Measurements from ENCODE around the gene BAZ1B. TPM values are rescaled to one million over a fixed set of nuclear protein-coding genes. Genes with fewer than 3 reads are reported as not detected.
"Not testable (repeated sequence)": the region's sequence is repeated elsewhere in the genome, so short reads cannot be mapped to it uniquely, and the experiment has no call there.

Gene BAZ1B
- total RNA-seq, 1 experiment from 2014 or later: 70.7 TPM

DNA sequence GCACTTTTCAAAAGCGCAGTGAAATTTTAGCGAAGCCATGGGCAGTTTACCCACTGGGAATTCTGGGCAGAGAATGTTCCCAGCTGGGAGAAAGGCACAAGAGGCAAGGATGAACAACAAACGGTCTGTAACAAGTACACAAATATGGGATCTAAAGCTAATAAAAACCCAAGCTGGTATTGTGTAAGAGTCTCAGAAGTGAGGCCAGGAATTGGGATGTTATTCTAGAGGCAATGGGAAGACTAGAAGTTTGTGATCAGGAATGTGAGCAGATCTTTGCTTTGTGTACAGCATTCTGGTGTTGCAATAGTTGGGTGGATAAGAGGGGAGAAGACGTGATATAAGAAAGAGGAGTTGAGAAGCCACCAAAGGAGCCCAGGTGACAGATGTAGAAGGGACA, 73.5 kb downstream of the BAZ1B start:
- DNase-seq (ENCODE audit: low read depth): no peak

DNA sequence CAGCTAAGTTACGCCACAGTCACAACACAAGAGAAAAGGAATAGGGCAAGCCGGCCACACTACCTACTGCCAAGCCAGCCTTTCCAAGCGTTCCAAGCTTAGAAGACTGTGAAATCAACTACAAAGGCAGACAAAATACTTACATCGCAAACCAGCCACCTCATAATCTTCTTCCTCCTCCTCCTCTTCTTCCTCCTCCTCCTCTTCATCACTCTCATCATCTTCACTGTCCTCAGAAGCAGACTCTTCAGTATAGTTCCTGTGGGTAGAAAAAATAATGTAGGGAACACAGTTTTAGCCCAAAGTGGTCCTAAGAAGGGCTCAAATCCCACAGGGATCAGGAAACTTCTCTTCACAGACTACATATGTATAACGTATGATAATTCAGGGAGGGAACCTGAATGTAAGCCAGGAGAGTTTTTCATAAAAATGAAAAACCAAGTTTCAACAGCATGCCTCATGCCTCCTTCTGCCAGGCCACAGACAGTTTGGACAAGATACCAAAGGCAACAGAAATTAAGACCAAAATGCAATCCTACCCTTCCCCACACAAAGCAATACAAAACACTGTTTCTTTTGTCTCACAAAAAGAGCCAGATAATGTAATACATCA, 74.9 kb downstream of the BAZ1B start:
- no peak for DNase-seq (ENCODE audit: low read depth)

DNA sequence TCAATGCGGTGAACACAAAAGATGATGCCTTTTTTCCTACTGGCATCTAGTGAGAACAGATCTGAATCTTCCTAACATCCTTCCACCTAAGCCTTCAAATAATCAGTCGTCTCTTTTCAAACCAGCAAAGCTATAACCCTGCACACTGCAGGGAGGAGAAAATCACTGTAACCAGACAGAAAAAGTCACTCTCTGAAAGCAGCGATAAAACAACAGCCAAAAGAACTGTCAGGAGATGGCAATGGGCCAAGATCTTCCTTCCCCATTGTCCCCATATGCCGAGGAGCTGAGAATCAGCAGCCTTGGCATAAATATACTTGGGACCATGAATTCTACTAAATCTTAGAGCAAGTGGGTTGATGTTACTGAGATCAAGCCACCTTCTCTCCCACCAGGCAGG, 75.4 kb downstream of the BAZ1B start:
- no peak for DNase-seq (ENCODE audit: low read depth)

DNA sequence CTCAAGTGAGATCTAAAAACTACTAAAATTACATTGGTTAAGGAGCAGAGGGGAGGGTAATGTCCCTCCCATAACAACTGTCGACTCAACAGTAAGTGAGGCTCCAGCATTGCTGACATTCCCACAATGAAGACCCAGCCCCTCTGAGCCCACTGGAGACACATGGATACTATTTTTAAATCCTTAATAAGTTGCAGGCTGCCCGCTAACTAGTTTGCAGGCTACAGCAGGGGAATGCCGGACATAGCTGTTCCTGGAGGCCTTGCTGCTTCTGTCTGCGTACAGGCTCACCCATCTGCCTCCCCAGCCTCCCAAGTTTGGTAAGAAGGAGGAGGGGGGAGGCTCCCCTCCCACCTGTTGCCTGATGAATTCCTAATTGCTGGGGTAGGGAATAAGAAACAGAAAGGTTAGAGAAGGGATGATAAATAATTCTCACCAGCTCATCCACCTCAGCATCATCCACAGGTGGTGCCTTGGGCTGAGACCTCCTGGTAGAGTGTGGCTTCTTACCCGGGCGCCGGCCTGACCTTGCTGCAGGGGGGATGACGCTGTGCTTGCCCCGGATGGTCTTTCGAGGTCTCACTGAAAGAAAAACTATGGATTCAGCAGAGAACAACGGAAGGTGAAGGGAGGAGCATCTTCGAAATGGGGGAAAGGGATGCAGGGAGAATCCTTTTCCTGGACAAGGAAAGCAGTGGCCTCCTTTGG, 78.4 kb downstream of the BAZ1B start:
- DNase-seq (ENCODE audit: low read depth): no peak

DNA sequence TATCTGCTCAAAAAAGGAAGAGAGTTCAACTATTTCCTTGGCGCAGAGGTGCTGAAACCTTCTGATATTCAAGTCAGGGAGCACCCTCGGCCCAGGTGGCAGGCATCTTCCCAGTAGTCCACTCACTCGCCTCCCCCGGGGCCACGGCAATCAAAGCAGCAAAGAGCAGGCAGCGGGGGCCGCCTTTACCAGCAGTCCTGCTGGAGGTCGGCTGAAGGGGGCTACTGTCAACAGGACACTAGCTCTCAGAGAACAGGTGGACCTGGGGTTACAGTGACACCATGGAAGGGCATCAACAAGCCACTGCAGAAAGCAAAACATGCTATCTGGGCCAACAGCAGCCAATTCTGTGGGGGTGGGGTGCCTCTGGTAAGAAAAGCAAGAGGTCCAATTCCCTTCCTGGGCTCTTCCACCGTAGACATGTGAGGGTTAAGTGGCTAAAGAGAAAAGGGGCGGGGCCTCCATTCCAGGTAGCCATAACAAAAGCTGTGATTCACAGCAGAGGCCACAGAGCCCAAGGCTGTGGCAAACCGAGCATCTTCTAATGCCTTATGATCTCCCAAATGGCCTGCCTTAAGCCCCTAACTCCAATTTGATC, 79.1 kb downstream of the BAZ1B start:
- DNase-seq (ENCODE audit: low read depth): no peak

DNA sequence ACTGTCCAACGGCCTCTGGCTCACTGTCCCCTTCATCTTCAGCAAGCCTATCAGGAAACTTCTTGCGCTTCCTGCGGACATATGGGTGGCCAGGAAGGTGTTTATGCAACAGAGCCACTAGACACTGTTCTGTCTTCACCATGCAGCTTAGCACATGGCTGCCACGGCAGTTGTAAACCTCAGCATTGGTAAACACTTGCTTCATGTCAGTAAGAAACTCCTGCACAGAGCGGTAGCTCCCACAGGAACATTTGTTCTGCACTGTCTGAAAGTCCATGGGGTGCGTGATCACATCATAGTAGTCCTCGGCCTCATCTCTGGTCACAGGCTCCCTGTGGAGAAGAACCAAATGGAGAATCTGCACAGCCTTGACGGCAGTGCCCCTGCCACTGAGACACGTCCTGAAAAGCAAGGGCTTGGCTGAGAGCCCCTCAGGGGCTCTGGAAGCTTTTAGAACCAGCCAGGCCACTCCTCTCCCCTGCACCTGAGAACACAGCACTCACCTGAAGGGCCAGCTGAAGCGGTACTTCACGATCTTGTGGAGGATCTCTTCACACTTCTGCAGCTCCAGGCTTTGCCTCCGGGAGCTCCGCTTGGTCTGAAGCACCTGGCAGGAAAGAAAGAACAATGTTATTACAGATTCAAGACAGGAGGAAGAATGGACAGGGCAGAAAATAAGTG, 79.7 kb downstream of the BAZ1B start:
- no peak for DNase-seq (ENCODE audit: low read depth)

DNA sequence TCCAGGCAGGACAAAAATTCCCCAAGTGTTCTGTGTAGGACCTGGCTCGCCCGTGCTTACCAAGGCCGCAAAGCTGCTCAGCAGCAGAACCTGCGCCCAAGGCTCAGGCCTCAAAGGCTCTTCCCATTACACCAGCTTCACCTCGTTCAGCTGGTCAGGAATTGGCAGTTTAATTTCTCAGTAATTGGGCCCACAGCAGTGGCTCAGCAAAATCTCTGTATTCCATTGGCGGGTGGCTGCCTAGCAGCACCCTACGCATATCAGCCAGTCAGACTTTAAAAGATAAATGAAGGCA, 82.7 kb downstream of the BAZ1B start:
- DNase-seq (ENCODE audit: low read depth): no peak

DNA sequence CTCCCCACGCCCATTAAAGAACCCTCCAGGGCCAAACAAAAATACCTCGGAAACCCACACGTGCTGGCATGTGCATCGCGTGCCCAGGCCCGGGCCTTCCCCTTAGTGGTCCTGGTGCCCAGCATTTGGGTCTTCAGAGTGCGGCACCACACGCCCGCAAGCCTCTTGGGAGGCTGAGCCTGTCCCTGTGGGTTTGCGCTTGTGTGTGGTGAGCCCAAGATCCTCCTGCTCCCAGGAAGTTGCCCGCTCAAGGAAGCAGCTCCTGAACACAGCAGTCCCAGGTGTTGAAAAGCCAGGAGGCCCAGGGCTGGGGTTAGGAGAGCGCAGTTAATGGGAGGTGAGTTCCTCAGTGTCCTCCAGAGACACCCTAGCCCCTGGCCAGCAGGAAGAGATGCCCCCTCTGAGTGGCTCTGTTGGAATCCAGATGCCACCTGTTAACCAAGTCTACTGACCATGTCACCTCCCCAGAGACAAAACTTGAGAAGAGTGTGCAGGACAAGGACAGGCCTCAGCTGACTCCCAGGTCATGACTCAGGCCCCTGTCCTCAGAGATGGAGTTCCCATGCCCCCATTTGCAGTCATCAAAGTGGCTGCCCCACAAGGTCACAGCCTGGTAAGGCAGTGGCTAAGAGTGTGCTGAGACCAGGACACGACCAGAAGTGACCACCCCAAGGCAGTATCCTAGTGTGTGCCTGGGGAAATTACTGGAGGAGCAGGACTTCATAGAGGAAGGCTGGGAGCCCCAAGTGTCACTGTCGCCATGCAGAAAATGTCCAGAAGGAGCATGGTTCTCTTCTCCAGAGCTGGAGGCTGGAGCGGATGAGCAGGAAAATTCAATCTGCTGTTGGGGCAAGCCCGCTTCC, 83.3 kb downstream of the BAZ1B start:
- no peak for DNase-seq (ENCODE audit: low read depth)

DNA sequence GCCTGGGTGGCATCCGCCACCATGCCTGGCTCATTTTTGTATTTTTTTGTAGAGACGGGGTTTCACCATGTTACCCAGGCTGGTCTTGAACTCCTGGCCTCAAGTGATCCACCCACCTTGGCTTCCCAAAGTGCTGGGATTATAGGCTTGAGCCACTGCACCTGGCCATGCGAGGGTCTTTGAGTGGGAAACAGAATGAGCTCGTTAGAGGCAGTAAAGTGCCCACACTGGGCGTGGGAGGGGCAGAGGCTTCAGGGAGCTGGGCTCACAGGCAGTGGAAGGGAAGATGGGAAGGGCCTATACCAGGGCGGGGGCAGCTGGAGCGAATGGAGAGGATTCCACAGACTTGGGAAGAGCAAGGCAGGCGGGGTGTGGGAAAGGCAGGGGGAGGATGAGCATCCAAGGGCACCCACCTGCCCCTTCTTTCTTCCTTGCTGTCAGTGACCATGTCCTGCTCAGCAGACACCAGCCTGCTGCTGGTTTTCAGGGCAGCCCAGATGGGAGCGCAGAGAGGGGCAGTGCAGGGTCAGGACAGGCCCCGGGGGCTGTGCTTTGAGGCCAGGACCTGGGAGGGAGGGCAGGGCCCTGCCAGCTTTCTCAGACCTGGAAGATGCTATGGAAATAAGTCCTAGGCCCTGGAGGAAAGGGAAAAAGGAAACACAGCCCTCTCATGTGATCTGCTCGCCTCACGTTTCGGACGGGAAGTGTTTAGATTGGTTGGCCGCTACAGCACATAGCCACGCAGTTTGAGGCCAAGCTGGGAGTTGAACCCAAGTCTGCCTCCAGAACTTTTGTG, 84.3 kb downstream of the BAZ1B start:
- DNase-seq (ENCODE audit: low read depth): no peak

DNA sequence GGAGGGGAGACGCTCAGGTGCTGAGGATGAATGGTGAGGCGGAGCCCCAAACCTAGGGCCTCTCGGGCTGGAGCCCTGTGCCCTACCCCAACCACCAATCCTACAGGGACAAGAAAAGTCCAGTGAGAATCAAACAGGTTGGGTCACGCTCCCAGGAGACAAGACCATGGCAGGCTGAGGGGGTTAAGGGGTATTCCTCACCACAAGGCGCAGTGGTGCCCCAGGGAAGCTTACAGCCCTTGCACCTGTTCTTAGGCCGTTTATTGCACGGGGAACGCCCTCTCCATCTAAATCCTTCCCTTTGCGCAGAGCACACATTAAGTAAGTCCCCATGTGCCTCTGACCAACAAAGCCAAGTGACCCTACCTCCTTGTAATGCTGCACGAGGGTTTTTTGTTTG, 85.0 kb downstream of the BAZ1B start:
- DNase-seq (ENCODE audit: low read depth): no peak

DNA sequence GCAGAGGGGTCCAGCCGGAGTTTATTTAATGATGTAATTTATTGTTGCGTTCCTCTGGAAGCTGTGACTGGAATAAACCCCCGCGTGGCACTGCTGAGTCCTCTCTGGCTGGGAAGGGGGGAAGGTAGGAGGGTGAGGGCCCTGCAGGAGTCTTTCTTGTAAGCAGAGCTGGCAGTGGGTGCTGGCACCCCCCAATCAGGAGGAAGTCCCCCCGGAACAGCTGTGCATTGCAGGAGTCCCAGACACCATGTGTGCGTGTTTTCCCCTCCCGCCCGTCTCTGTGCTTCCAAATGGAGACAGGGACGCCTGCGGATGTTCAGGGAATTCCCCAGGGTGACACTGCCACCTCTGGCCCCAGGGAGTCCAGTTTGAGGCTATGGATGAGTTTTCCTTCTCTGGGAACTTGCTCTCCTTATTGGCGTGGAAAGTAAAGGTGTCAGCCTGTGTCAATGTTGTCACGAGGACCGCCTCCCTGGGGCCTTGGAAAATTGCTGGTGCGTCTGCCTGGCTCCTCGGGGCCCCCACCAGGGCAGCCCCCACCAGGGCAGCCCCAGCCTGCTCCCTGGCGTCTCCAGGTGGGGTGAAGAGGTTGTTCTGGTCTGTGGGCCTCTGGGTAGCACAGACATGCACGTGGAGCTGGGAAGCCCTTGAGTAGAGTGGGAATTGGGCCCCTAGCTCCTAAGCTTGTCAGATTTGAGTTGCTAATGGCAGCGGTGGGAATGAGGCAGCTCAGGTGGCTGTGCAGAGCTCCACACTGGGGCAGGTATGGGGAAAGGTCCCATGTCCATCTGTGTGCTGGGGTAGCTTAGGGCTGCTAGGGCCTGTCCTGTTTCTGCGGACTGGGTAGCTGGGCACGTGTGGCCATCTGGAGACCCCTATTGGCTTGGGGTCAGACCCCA, 85.8 kb downstream of the BAZ1B start:
- DNase-seq (ENCODE audit: low read depth): no peak

DNA sequence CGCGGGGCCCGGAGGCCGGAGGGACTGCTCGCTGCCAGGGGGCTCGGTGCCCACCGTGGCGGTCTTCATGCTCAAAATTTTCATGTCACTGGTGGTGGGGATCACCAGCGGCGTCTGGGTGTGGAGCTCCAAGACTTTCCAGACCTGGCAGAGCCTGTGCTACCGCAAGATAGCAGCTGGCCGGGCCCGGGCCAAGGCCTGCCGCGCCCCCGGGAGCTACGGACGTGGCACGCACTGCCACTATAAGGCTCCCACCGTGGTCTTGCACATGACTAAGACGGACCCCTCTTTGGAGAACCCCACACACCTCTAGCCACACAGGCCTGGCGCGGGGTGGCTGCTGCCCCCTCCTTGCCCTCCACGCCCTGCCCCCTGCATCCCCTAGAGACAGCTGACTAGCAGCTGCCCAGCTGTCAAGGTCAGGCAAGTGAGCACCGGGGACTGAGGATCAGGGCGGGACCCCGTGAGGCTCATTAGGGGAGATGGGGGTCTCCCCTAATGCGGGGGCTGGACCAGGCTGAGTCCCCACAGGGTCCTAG, 86.6 kb downstream of the BAZ1B start:
- no peak for DNase-seq (ENCODE audit: low read depth)

DNA sequence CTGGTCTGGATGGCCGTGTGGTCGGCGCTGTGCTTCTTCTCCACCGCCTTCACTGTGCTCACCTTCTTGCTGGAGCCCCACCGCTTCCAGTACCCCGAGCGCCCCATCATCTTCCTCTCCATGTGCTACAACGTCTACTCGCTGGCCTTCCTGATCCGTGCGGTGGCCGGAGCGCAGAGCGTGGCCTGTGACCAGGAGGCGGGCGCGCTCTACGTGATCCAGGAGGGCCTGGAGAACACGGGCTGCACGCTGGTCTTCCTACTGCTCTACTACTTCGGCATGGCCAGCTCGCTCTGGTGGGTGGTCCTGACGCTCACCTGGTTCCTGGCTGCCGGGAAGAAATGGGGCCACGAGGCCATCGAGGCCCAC, 87.4 kb downstream of the BAZ1B start:
- no peak for DNase-seq (ENCODE audit: low read depth)

DNA sequence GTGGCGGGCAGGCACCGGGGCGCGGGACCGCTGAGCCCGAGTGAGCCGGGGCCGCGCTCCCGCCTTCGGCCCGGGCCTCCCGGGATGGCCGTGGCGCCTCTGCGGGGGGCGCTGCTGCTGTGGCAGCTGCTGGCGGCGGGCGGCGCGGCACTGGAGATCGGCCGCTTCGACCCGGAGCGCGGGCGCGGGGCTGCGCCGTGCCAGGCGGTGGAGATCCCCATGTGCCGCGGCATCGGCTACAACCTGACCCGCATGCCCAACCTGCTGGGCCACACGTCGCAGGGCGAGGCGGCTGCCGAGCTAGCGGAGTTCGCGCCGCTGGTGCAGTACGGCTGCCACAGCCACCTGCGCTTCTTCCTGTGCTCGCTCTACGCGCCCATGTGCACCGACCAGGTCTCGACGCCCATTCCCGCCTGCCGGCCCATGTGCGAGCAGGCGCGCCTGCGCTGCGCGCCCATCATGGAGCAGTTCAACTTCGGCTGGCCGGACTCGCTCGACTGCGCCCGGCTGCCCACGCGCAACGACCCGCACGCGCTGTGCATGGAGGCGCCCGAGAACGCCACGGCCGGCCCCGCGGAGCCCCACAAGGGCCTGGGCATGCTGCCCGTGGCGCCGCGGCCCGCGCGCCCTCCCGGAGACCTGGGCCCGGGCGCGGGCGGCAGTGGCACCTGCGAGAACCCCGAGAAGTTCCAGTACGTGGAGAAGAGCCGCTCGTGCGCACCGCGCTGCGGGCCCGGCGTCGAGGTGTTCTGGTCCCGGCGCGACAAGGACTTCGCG, 88.0 kb downstream of the BAZ1B start:
- no peak for DNase-seq (ENCODE audit: low read depth)

DNA sequence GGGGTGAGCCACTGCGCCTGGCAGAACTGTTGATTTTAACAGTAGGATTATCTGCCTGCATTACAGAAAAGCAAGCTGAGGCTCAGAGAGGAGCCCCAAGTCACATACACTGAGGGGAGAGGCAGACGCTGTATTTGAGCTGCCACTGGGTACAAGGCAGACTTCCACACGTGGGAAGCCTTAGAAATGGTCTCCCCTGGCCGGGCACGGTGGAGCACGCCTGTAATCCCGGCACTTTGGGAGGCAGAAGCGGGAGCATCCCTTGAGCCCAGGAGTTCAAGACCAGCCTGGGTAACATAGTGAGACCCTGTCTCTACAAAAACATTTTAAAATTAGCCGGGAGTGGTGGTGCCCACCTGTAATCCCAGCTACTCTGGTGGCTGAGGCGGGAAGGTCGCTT, 89.4 kb downstream of the BAZ1B start:
- no peak for DNase-seq (ENCODE audit: low read depth)

DNA sequence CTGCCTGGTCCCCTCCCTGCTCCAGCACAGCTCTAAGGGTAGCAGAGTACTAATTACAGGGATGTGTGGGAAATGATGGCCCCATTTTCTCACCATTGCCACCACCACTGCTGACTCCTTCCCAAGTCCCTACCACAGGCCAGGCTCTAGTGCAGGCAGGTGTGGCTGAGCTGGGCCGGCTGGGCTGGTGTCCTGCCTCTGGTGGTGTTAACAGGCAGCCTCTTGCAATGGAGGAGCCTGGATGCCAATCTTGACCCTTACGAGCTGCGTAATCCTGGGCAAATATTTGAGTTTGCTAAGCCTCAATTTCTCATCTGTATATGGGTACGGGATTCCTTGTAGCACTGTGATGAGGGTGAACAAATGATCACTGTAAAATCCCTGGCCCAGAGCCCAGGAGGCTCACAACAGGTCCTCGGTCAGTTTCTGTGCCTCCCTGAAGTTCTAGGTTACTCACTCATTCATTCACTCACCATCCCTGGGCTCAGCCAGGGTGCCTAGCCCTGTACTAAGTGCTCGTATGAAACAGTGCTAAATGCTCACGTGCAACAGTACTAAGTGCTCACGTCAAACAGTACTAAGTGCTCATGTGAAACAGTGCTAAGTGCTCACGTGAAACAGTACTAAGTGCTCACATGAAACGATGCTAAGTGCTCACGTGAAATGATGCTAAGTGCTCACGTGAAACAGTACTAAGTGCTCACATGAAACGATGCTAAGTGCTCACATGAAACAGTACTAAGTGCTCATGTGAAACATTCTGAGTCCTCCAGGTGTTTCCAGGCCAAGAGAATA, 90.9 kb downstream of the BAZ1B start:
- no peak for DNase-seq (ENCODE audit: low read depth)

DNA sequence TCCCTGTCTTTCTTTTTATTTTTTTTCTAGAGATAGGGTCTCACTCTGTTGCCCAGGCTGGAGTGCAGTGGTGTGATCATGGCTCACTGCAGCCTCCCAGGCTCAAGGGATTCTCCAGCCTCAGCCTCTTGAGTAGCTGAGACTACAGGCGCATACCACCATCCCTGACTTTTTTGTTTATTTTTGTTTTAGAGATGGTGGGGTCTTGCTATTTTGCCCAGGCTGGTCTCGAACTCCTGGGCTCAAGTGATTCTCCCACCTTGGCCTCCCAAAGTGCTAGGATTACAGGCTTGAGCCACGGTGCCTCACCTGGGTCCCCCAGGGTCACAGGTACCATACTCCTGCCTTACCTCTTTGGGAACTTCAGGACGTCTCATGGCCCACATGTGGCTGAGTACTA, 91.6 kb downstream of the BAZ1B start:
- not testable (repeated sequence) for DNase-seq (ENCODE audit: low read depth)
